HepG2 (cell line): ENCODE data around the gene ADAMTS15. TPM values are rescaled to one million over a fixed set of nuclear protein-coding genes. Genes with fewer than 3 reads are reported as not detected.

Source experiments
- ATAC-seq: fragments of 200-7000 bp; cut with Tn5 transposase; 3 replicates; pipeline ENCODE4 v1.9.1; 2020; ENCODE audit warnings: mild to moderate bottlenecking, moderate library complexity
- BruUV-seq: library from RNA; stranded (reverse); fragments of 400-500 nt; replicated peaks from 2 replicates; lab custom pipeline; 2021; lab: Mats Ljungman, UMichigan
- CTCF ChIA-PET: fragments of 300-600 bp; formaldehyde crosslinking; extraction: SDS; loops from one replicate; lab custom pipeline; 2021; ENCODE audit warnings: low total read pairs, inconsistent platforms, low intra/inter-chr PET ratio; lab: Yijun Ruan, JAX
- POLR2A ChIA-PET: fragments of 350-600 bp; sonication (Branson Sonifier 250); formaldehyde crosslinking; loops from one replicate; lab custom pipeline; 2020; ENCODE audit warnings: antibody characterized with exemption, inconsistent platforms; lab: Yijun Ruan, JAX
- DNase-seq: peaks from one replicate; pipeline ENCODE4 v3.0.0-alpha.2; 2015; ENCODE audit warnings: low spot score
- FAIRE-seq: peaks from 3 replicates; lab custom pipeline; 2011; peaks lifted over from hg19 to GRCh38; lab: Jason Lieb, UNC
- H2AFZ ChIP-seq: one replicate; pipeline ENCODE4 v1.6.1; 2011; ENCODE audit warnings: low read length, inconsistent platforms
- H3K27ac ChIP-seq: fragments of 300-600 bp; 3 replicates; pipeline ENCODE4 v1.8.0; 2011; ENCODE audit warnings: mixed run types, mild to moderate bottlenecking, mixed read lengths, low read length, inconsistent platforms; ENCODE audit not compliant: insufficient read depth; ENCODE audit errors: extremely low read length
- H3K27me3 ChIP-seq, 2 experiments: fragments of 200-600 bp in 1 of 2; 2 replicates in 1 of 2; 3 replicates in 1 of 2; pipeline versions ENCODE4 v1.6.0 to v1.8.0; 2011; ENCODE audit warnings: low read length in 2 of 2, mild to moderate bottlenecking in 2 of 2, moderate library complexity in 2 of 2, inconsistent platforms in 1 of 2; ENCODE audit not compliant: insufficient read depth in 2 of 2, control insufficient read depth in 1 of 2
- H3K36me3 ChIP-seq, 2 experiments: fragments of 200-600 bp in 1 of 2; replicated peaks in 1 of 2; 2 replicates in 1 of 2; 3 replicates in 1 of 2; pipeline versions ENCODE4 v1.5.1 to v1.8.0; 2011; ENCODE audit warnings: low read length in 2 of 2, inconsistent platforms in 1 of 2; ENCODE audit not compliant: insufficient read depth in 2 of 2, control insufficient read depth in 1 of 2
- H3K4me1 ChIP-seq: 2 replicates; pipeline ENCODE4 v1.5.1; 2012; ENCODE audit warnings: low read length, inconsistent platforms; ENCODE audit not compliant: insufficient read depth
- H3K4me2 ChIP-seq: 2 replicates; pipeline ENCODE4 v1.6.0; 2011; ENCODE audit warnings: low read depth, low read length, inconsistent platforms
- H3K4me3 ChIP-seq, 3 experiments: fragments of 200-600 bp in 1 of 3; sonication (generic), shearing (Covaris generic) in 1 of 3; replicated peaks in 1 of 3; 2 replicates each; pipeline ENCODE4 v1.5.1; 2011 to 2016; ENCODE audit warnings: low read length in 3 of 3, inconsistent platforms in 2 of 3, low read depth in 2 of 3, mild to moderate bottlenecking in 2 of 3, control low read depth in 1 of 3, mixed read lengths in 1 of 3; ENCODE audit not compliant: insufficient read depth in 1 of 3
- H3K79me2 ChIP-seq: one replicate; pipeline ENCODE4 v1.6.1; 2011; ENCODE audit warnings: low read length, inconsistent platforms; ENCODE audit not compliant: insufficient read depth
- H3K9ac ChIP-seq: 2 replicates; pipeline ENCODE4 v1.6.0; 2011; ENCODE audit warnings: mild to moderate bottlenecking, low read depth, low read length, inconsistent platforms; ENCODE audit not compliant: insufficient read depth
- H3K9me3 ChIP-seq: 2 replicates; pipeline ENCODE4 v1.5.1; 2012; ENCODE audit warnings: mild to moderate bottlenecking, low read length
- H4K20me1 ChIP-seq: 2 replicates; pipeline ENCODE4 v1.6.0; 2011; ENCODE audit warnings: inconsistent platforms, mild to moderate bottlenecking, low read length, moderate library complexity; ENCODE audit not compliant: insufficient read depth
- AHDC1 ChIP-seq: sonication (generic); formaldehyde crosslinking; IDR thresholded peaks from 2 replicates; pipeline ENCODE4 v1.5.1; 2020; ENCODE audit warnings: mild to moderate bottlenecking, missing genetic modification reagents, borderline replicate concordance
- MNT ChIP-seq: fragments of 450-650 bp; IDR thresholded peaks from 2 replicates; pipeline ENCODE4 v1.6.1; 2016
- PPARG ChIP-seq: conservative IDR thresholded peaks from 2 replicates; pipeline ENCODE4 v1.6.1; 2016; ENCODE audit warnings: missing biosample characterization, missing genetic modification reagents
- SIN3A ChIP-seq: IDR thresholded peaks from 2 replicates; pipeline ENCODE4 v1.6.1; 2011; ENCODE audit warnings: low read depth, mild to moderate bottlenecking, control low read depth, low read length, borderline replicate concordance
- ZNF790 ChIP-seq: sonication (generic); formaldehyde crosslinking; IDR thresholded peaks from 2 replicates; pipeline ENCODE4 v1.8.0; 2022; ENCODE audit warnings: missing genetic modification reagents, mild to moderate bottlenecking, borderline replicate concordance
- WGBS: methylation state at CpG from one replicate; pipeline ENCODE4 v1.1.6; 2017; ENCODE audit warnings: low lambda C conversion rate; 5-methylcytosine and 5-hydroxymethylcytosine counted together
- in situ Hi-C: cut with HindIII; loops from 2 replicates; pipeline ENCODE4 v1.10.0; 2017; ENCODE audit warnings: low pct_unique_long_range_greater_than_20kb; ENCODE audit not compliant: extremely low pct_ligation_motif_present
- intact Hi-C: fragments of 100-400 bp; cut with micrococcal nuclease; formaldehyde crosslinking; loops from one replicate; pipeline ENCODE4 v1.10.0; 2022; ENCODE audit not compliant: unreplicated experiment
- polyA plus RNA-seq, 8 experiments: library from polyadenylated mRNA; depleted of rRNA in 3 of 8; stranded (reverse) in 7 of 8; unstranded in 1 of 8; fragments of >200 nt; fragmentation: Illumina TruSeq in 4 of 8; extraction: Trizol in 4 of 8; gene quantifications; 2 replicates each; pipeline versions ENCODE4 v1.2.1 to v1.2.3, GENCODE V29; 2011 to 2016; ENCODE audit warnings: low read depth in 4 of 8, missing spikeins in 1 of 8, mixed read lengths in 1 of 8; ENCODE audit not compliant: insufficient read depth in 1 of 8
- total RNA-seq, 5 experiments: library from RNA; depleted of rRNA; stranded (reverse); fragments of >200 nt; fragmentation: Illumina TruSeq; extraction: Trizol; gene quantifications; 2 replicates each; pipeline ENCODE4 v1.2.3, GENCODE V29; 2016; ENCODE audit warnings: low read depth in 1 of 5

The ADAMTS15 gene
- total and polyA plus RNA-seq, 2 of the 13 experiments (the other 11 are each of a cell fraction or from before 2014, with no cell fraction given): 0.01 to 0.02 TPM

GRCh38 chr11:130415731-130416529 is 32.5 kb upstream of the ADAMTS15 start (continued):
- no peak for TF ChIP-seq AHDC1 (CRISPR knock-in tag)
- TF ChIP-seq ZNF790: no peak
- no peak for TF ChIP-seq PPARG (CRISPR knock-in tag)

- H4K20me1 ChIP-seq: no peaks in the 10 kb centered on the region
- in situ Hi-C loops: no loop called here
- H3K27me3 ChIP-seq: peaks cover 14 to 84% of the 10 kb centered on the region in 2 experiments; a peak in 3 of 5 replicates
- no peaks in the 10 kb centered on the region for H3K79me2 ChIP-seq
- WGBS: 42% methylated on average over 12 of the region's 12 CpGs
- H3K4me2 ChIP-seq: no peak overlapping the region
- DNase-seq (no peak), FAIRE-seq (no peak), ATAC-seq (no peak)
- H2AFZ ChIP-seq: no peak overlapping the region
- H3K4me3 ChIP-seq: no peak overlapping the region
- H3K27ac ChIP-seq: no peak overlapping the region
- CTCF ChIA-PET: no interaction called here
- TF ChIP-seq MNT: peak; percentile 56
- no peak for TF ChIP-seq SIN3A
- POLR2A ChIA-PET: no interaction called here
- no peak overlapping the region for H3K9ac ChIP-seq
- BruUV-seq: no TSS peak
- H3K4me1 ChIP-seq: no peaks in the 10 kb centered on the region
- intact Hi-C loops: no loop called here
- no peaks in the 10 kb centered on the region for H3K36me3 ChIP-seq
- no peaks in the 10 kb centered on the region for H3K9me3 ChIP-seq
Measured at GRCh38 chr11:130416530-130416882, 31.9 kb upstream of the ADAMTS15 start.
